Measurements from ENCODE around the gene GMEB2. TPM values are rescaled to one million over a fixed set of nuclear protein-coding genes. Genes with fewer than 3 reads are reported as not detected.
"Not testable (repeated sequence)": the region's sequence is repeated elsewhere in the genome, so short reads cannot be mapped to it uniquely, and the experiment has no call there.

The GMEB2 gene
- total RNA-seq, 1 donor from 2014 or later, result 10.9 TPM

DNA sequence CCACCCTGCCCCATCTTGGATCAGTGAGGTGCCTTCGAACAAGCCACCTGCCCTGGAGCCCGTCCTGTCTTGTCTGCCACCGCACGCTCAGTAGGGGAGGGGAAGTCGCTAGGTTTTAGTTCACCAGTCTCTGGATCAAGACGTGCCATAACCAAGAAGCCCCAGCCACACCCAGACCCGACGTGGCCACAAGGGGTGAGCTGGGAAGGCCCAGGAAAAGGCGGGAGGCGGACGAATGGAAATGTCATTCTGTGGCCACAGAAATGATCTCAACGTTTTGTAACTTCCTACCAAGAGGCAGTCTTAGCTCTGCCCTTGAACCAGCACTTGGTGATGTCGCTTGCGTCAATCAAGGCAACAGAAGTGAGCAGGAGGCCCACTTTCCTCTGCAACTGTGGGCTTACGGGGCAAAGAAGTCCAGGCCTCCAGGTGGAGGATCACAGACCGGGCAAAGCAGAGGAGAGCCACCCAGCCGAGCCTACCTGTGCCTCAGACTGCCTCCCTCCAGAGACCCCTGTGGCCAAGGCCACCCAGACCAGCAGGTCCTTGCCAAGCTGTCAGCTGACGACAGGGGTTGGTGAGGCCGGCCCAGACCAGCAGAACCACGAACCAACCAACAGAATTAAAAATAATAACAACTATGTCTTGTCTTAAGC, 14.5 kb downstream of the GMEB2 start:
- DNase-seq, result no peak

DNA sequence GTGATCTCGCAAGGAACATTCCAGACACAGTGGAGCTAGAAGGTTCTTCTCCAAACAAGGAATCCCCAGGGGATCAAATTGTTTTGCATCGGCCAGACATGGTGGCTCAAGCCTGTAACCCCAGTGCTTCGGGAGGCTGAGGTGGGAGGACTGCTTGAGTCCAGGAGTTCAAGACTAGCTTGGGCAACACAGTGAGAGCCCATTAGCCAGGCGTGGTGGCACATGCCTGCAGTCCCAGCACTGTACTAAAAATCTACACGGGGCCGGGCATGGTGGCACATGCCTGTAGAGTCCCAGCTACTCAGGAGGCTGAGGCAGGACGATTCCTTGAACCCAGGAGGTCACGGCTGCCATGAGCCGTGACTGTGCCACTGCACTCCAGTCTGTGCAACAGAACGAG, 15.3 kb downstream of the GMEB2 start:
- DNase-seq, result no peak

DNA sequence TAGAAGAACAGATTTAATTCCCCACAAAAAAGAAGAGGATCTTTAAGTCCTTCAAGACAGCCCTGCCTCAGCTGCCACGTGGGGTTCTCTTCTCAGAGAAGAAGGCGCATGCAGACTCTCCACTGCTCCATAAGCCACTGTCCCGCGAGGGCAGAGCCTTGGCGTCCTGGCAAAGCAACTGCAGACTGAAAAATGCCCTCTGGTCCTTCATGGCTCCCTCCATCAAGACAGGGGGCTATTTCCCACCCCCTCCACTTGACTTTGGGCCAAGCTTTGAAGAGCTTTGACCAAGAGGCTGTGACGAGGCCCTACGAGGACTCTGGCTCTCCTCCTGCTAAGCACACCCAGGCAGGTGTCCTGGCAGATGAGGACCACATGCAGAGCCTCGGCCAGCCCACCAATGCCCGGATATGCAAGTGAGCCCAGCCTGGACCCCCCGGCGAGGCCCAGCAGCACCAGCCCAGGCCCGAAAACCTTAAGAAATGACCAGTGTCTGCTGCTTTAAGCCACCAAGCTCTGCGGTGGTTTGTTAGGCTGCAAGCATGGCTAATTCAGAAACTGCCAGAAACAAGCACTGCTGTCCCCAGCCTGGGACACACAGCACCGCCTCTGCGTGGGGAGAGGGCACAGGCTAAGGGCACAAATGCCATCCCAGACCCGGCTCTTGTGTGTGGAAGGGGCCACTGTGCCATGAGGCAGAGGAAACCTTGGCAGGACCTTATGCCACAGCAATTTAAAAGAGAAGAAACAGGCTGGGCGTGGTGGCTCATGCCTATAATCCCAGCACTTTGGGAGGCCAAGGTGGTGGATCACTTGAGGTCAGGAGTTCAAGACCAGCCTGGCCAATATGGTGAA, 16.1 kb downstream of the GMEB2 start:
- no peak for DNase-seq

DNA sequence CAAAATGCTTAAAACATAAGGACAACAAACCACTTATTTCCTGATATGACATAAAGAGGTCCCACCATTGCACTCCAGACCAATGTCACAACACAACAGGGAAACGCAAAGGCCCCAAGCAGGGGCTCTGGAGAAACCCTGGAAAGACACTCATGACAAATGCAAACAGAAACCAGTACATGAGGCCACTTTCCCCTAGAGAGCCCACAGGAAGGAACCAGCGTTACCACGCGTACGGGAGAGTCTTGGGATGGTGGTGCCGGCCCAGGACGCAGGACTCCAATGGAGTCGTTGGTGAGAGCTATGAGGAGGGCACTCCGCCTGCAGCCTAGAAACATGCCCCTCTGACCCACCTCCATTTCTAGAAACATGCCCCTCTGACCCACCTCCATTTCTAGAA, 20.2 kb downstream of the GMEB2 start:
- no peak for DNase-seq

DNA sequence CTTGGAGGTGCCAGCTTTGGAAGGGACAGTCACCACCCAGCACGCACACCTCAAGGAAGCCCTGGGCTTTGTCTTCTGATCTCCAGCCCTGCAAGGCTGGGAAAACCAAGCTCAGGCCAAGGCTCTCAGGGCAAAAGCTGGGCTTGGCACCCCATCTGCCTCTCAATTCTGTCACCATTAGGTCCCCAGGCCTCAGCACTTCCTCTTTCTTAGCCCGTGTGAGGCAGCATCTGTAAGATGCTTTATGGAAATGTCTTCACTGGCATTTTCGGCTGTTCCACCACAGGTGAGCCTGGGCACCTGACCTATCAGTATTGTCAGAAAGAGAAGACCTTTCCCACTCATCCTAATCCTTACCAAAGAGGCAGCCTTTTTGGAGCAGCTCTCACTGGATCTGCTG, 24.6 kb downstream of the GMEB2 start:
- DNase-seq, result no peak

DNA sequence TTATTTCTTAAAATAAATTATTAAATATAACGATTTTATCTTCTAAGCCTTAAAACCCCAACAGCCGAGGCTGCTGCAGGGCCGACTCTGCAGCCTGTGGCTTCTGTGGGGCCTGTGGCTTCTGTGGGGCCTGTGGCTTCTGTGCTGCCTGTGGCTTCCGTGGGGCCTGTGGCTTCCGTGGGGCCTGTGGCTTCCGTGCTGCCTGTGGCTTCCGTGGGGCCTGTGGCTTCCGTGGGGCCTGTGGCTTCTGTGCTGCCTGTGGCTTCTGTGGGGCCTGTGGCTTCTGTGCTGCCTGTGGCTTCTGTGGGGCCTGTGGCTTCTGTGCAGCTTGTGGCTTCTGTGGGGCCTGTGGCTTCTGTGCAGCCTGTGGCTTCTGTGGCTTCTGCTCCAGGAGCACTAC, 25.2 kb downstream of the GMEB2 start:
- not testable (repeated sequence) for DNase-seq

DNA sequence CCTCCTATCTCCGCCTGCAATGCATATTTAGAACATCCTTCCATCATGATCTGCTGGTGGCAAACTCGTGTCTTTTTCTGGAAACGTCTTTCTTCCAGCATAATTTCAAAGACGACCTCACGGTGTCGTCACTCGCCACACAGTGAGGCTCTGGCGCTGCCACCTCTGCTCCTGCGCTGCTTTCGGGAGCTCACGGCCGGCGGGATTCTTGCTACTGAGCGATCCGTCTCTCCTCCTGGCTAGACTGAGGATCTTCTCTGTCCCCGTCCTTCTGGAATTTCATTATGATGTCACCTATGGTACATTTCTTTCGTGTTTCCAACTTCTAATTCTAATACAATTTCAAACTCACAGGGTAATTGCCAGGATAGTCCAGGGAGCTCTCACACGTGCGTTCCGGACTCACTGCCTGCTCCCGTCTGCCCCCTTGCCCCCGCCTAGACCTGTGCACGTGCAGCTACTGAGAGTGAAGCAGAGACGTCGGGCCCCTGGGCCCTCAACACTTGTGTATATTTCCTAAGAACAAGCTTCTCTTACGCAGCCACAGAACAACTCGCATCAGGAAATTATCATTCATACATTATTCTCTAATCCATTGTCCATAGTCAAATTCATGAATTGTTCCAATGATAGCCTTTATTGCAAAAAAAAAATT, 27.4 kb downstream of the GMEB2 start:
- no peak for DNase-seq

DNA sequence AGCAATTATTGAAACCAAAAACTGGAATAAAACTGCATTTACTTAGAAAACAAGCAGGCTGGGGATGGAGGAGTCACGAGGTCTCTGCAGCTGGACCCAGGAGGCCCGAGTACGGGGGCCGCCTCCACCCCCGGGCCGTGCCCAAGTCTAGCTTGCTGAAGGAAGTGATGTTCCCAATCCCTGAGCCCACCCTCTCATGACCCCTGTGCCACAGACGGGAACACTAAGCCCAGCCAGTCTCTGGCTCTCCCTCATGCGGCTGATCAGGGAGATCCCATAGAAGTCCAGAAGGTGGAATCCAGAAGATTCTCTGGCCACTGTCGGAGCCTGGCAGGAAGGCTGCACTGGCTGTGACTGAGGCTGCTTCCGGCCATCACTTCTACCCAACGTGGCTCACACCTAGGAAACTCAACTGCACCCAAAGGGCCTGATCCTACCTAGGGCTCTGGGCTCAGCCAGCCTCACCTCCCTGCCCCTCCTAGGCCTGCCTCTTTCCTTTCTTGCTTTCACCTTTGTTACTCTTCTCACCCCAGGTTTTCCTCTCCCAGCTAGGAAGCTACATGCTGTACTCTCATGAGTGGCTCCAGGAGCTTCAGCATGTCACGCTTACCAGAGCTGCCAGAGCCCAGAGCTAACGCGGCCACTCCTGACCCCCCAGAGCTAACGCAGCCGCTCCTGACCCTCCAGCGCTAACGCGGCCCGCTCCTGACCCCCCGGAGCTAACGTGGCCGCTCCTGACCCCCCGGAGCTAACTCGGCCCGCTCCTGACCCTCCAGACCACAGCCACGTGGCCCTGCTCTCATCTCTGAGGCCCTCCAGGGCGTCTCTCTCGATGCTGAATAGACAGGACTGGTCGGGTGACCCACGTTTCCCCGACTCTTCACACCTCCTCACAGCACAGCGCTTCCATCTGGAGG, 28.2 kb downstream of the GMEB2 start:
- DNase-seq, result no peak

DNA sequence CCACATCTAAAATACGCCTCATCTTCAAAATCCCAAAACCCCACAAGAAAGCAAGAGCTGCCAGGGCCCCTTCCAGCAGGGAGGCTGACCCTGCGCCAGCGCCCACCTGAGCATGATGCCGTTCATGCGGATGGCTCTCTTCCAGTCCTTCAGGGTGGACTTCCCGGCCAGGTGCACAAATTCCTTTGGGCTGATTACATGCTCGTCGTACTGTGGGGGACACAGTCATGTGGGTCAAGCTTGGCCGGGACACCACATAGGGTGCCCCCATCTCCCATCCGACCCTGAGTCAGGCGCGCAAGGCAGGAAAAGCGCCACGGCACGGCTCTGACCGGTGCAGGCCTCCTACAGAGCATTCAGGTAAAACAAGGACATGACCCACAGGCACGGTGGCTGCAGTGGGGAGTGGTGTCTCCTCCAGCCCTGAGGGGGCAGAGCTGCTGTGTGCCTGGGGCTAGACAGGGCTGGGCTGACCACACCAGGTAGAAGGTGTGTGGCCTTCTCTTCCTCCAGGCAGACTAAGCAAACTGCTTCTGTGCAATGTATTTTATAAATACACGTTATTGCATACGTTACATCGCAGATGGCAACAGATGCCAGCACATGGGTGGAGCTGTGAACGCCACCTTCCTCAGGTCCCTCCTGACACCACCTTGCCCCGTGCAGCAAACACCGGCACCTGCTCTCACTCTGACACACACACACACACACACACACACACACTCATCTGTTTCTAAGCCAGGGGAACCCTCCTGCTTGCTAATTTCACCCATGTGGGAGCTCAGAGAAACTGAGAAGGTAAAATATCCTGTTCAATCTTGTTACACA, 29.0 kb downstream of the GMEB2 start:
- DNase-seq, result no peak

DNA sequence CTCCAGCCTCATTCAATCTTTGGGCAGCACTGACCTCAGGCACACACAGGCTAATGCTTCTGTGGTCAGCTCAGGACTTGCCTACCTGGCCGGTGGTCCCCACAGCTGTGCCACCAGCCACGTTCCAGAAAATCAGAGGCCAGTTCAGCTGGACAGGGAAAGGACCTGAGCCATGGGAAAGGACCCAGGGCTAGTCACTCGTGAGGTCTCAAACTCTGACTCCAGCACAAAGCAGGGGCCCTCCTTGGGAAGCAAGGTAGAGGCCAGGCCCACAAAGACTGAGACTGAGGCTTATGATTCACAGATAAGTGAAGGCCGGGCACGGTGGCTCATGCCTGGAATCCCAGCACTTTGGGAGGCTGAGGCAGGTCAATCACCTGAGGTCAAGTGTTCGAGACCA, 30.5 kb downstream of the GMEB2 start:
- no peak for DNase-seq

DNA sequence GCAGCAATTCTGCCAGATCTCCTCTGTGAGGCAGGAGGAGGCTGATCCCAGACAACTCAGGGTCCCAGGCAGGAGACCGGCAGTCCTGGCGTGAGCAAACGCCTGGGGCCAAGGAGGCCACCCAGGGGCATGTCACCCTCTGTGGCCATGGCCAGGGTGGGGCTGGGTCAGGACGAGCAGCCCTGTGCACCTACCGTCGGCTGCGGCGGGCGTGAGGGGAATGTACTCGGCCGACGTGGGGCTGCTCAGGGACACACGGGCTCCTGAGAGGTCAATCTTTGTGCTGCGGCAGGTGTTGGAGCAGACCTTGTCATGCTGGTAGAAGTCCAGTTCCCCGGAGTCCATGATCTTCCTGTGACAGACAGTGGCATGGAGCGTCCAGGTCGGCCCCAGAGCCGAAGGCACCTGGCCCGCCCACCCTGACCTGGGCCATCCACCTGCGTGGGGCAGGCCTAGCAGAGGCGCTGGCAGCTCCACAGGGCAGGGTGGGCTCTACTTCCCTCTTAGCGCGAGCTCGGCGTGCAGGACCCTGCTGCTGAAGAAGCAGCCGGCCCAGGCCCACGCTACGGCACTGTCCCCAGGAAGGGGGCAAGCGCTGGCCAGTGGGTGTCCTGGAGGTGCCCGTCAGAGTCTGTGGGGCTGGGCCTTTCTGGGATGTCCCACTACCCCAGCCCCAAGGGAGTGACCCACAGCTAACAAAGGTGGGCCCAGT, 31.3 kb downstream of the GMEB2 start:
- DNase-seq, result no peak

DNA sequence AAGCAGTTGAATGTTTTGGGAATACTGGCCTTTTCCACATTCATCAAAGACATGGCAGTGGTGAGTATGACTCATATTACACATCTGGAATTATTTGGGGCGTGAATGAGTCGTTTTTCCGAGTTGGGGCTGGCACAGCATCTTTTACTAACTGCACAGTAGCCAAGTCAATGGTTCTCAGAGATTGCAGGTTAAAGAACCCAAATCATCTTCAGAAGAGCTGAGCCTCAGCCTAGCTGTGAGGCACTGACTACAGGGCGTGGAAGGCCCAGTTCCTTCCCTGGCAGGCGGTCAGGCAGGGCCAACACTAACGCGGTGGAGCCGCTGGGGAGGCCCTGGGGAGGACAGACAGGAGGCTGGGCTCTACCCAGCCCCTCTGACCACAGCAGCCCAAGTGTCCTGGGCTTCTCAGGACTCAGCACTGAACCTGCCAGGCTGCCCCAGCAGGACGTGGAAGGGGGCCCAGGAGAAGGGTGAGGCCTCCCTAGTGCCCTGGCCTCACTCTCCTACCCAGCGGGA, 32.8 kb downstream of the GMEB2 start:
- no peak for DNase-seq

DNA sequence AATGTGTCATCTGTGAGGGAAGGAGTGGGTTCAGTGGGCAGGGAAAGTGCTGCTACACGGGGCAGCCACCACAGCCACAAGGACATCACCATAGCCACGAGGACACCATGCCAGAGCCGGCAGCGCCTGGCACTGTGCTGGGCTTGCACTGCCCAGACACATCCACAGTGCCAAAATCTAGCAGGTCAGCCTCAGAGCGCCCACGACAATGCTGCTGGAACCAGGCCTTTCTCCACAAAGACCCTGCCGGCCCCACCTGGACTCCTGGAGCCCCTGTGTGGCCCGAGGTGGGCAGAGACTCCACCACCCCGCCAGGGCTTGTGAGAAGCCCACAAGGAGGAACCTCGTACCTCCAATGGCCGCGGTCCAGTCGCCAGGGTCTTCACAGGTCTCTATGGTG, 34.2 kb downstream of the GMEB2 start:
- DNase-seq, result no peak

DNA sequence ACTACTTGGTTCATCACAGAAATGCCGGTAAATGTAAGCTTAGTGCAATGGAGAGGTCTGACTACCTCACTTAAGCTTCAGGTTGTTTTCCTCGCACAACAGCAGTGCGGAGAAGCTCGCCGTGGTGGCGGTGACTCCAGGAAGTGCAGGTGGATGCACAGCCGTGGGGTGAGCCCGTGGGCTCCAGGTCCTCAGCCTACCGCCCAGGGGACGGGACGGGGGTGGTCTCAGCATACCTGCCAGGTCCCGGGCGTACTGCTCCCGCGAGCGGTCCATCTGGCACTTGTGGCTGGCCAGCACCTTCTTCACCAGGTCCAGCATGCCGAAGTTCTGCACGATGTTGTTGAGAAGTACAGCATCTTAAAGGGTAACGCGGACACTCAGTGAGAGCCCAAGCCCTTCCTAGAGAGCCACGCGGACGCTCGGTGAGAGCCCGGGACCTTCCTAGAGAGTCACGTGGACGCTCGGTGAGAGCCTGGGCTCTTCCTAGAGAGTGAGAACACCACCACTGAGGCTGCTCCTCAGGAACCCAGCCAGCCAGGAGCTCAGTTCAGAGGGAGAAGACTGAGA, 35.0 kb downstream of the GMEB2 start:
- no peak for DNase-seq

DNA sequence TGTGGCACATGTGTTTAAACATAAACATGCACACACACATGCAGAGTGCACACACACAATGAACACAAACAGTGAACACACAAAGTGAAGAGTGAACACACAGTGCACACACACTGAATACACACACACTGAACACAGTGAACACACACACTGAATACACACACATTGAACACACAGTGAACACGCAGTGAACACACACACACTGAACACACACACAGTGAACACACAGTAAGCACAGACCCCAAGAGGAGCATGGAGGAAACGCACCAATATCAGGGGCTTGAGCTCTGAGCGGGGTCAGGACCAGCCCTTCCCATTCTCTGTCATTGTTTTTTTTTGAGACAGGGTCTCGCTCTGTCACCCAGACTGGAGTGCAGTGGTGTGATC, 35.8 kb downstream of the GMEB2 start:
- no peak for DNase-seq

DNA sequence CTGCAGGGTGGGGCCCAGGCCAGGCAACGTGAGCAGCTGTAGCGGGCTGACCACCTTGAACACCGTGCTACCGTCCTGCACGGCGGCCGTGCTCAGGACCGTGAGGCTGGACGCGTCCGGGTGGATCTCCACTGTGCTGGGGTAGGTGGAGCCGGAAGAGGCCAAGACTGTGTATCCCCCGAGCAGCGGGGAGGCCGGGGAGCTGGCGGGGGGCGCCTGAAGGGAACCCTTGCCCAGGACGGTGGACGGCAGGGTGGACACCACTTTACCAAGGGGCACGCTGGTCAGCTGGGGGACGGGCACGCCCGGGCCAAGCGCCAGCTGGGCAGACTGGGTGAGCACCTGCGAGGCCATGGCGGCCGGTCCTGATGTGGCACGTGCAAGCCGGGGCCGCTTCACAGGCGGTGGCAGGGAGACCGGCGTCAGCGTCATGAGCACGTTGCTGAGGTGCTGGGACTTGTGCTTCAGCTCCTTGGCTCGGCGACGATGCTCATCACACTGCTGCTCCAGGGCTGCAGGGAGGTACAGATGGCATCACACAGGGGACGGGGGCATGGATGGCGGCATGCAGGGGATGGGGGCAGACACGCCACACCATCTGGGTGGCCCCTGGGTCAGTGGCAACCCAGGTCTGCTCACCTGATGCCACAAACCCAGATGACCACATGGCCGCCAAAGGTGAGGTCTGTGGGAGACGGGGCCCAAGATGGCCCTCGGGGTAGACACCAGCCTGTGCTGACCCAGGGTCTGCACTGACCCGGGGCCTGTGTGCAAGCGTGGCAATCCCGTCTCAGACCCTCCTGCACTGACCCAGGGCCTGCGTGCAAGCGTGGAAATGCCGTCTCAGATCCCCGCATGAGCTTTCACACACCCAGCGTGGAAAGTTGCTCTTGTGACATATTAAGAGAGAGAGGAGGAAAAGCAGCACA, 36.4 kb downstream of the GMEB2 start:
- DNase-seq, result no peak

DNA sequence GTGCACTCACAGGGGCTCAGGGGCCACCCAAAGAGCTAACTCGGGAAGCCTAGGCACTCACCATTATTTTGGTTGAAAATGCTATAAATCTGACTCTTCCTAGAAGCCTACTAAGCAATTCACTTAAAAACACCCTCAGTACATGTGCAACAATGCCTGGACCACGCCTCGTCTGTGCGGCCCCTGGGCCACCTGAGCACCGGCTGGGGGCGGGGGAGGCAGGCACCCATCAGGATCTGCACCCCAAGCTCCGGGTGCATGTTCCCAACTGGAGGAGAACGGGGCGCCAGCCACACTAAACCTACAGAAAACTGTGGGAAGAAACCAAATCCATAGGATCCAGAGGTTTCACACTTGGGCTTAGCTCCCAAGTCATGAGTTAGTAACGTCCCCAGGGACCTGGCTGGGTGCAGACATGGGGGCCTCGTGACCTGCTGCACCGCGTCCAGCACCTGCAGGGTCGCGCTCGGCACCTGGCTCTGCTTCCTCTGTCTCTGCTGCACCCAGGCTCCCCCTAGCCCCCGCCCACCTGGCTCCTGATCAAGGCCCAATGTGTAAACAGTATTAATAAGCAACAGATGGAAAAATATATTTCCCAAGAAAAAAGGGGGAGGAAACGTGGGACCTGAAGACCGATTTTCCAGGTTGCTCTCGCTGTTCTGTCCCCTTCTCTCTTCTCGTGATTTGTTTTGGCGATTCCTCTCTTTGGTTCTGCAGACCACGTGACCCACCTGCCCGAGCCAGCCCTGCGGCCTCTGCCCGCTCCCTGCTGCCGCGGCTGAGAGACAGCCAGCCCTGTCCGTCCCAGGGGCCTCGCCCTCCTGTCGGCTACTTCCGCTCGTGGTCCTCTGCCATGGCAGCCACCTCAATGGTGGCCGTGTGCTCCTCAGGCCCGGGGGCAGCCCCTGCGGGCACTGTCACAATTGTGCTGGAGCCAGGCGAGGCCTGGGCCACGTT, 37.4 kb downstream of the GMEB2 start:
- no peak for DNase-seq

DNA sequence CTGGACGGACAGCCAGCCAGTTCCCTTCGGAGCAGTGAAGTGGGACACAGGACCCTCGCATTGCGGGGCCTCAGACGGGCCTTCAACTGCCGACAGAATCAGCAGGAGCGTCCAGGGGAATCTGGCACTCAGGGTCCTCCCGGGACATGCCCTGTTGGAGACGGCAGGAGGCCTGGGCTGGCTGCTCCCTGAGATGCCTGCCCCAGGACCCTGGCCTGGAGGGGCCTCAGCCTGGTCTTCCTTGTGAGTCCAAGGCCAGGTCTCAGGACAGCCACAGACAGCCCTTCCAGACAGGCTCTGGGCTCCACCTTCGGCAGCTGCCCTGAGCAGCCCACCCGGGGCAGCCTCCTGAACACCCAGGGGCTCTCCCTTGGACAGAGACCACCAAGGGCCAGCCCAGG, 38.3 kb downstream of the GMEB2 start:
- no peak for DNase-seq
